ENCODE data around the gene EML1. TPM values are rescaled to one million over a fixed set of nuclear protein-coding genes. Genes with fewer than 3 reads are reported as not detected.

The EML1 gene, protein sequence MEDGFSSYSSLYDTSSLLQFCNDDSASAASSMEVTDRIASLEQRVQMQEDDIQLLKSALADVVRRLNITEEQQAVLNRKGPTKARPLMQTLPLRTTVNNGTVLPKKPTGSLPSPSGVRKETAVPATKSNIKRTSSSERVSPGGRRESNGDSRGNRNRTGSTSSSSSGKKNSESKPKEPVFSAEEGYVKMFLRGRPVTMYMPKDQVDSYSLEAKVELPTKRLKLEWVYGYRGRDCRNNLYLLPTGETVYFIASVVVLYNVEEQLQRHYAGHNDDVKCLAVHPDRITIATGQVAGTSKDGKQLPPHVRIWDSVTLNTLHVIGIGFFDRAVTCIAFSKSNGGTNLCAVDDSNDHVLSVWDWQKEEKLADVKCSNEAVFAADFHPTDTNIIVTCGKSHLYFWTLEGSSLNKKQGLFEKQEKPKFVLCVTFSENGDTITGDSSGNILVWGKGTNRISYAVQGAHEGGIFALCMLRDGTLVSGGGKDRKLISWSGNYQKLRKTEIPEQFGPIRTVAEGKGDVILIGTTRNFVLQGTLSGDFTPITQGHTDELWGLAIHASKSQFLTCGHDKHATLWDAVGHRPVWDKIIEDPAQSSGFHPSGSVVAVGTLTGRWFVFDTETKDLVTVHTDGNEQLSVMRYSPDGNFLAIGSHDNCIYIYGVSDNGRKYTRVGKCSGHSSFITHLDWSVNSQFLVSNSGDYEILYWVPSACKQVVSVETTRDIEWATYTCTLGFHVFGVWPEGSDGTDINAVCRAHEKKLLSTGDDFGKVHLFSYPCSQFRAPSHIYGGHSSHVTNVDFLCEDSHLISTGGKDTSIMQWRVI
- total RNA-seq, result 10 to 100 TPM in 2 of 7 donors, 1 to 10 TPM in 5; 4.6 to 15.5 (median 6.9) TPM
- 1 to 10 TPM; 1.8 to 2.2 (median 2.2) TPM for polyA plus RNA-seq
- long read RNA-seq, donor 1, result 0 reads
- long read RNA-seq, donor 2, partial matches to known transcripts, result 0 of 1 reads
- long read RNA-seq, donor 2, other reads (novel, unspliced or antisense), result 0 of 1 reads

DNA sequence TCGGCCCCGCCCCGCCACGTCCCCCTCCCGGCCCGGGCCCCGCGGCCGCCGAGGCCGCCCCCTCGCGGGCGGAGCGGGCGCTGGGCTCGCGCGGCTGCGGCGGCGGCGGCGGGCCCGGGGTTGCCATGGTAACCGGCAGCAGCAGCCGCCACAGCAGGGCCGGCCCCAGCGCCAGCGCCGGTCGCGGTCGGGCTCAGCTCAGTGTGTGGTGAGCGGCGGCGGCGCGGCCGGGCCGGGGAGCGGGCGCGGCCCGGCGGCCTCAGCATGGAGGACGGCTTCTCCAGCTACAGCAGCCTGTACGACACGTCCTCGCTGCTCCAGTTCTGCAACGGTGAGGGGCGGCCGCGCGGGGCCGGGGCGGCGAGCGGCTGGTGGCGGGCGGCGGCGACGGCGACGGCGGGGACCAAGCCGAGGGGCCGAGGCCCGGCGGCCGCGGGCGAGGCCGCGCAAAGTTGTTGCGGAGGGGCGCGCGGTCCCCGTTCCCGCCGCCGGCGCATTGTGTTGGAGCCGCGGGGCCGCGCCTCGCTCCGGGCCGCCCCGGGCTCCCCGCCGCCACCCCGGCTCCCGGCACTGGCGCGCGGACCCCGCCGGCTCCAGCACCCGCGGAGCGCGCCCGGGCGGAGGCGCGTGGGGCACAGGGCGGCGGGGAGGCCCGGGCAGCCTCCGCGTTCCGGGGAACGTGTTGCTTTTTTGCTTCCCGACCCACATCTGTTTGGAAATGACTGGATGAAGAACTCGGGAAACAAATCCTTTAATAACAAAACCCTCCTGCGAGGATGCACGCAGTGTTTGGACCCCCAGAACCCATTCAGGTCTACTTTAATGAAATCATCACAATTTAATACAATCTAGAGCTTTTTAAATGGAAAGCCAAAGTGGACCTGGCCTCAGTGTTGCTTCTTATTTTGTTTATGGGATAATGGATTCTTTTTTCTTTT, at the start of gene EML1:
Gene EML1 (plus strand): TSS at position 201 of the 938 bp plus-strand sequence. CDS start 64 bp downstream, at position 265.
- 0 to 1% (median 1%) methylated on average over 5 to 121 of the region's 121 CpGs for WGBS, 5 donors

DNA sequence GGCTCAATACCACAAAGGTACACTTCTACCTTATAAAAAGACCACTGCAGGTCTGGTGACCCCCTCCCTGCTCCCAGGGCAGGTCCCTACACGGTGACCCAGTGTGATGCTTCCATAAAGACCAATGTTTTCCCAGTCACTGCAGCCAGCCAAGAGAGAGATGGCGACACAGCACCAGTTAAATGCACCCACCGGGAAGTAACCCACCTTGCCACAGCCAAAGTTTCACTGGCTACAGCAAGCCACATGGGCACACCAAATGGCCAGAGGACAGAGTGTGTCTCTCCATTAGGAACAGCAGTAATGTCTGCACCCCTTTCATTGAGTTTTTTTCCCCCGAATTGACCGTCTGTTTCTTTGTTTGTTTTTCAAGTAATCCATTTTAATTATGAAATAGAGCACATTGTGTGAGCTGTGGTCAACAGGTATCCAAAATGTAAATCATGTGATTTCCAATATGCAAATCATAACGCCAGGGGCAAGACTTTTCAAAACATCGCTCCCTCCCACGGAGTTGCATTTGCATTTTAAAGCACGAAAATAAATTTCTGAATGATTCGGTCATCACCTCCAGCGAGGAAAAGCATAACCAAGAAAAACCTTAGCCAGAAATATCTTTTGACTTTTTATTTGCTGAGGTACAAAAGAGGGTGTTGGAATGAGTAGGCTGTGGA, 48.9 kb upstream of the EML1 start:
- Histone ChIP-seq H3K27me3 (replicated peaks in 1 of 7) (peaks cover 0 to 14% (median 0%) of the 10 kb centered on the region in 7 donors), H3K4me1 (peaks cover 5 to 35% (median 19%) of the 10 kb centered on the region in 6 donors), H3K4me3 (no peak overlapping the region), H3K27ac (no peak overlapping the region), H3K36me3 (no peaks in the 10 kb centered on the region), H3K9me3 (no peaks in the 10 kb centered on the region)
- intact Hi-C loops (cut with DNase I; ENCODE audit: low total_unique reads), result no loop called here
- TF ChIP-seq POLR2A (IDR thresholded peaks at IDR 0.05), result no peak
- TF ChIP-seq POLR2AphosphoS5 (IDR thresholded peaks at IDR 0.05), result no peak
- TF ChIP-seq, protein P1, sequence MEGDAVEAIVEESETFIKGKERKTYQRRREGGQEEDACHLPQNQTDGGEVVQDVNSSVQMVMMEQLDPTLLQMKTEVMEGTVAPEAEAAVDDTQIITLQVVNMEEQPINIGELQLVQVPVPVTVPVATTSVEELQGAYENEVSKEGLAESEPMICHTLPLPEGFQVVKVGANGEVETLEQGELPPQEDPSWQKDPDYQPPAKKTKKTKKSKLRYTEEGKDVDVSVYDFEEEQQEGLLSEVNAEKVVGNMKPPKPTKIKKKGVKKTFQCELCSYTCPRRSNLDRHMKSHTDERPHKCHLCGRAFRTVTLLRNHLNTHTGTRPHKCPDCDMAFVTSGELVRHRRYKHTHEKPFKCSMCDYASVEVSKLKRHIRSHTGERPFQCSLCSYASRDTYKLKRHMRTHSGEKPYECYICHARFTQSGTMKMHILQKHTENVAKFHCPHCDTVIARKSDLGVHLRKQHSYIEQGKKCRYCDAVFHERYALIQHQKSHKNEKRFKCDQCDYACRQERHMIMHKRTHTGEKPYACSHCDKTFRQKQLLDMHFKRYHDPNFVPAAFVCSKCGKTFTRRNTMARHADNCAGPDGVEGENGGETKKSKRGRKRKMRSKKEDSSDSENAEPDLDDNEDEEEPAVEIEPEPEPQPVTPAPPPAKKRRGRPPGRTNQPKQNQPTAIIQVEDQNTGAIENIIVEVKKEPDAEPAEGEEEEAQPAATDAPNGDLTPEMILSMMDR (IDR thresholded peaks at IDR 0.05 in 8 of 11, conservative IDR thresholded peaks at IDR 0.05 in 3 of 11), result no peak
- WGBS, 5 donors, result 73 to 88% (median 82%) methylated on average over 11 of the region's 11 CpGs
- DNase-seq, result no peak

More for the DNA sequence above, at the start of gene EML1:
- H3K4me1 ChIP-seq, result peaks cover 0 to 38% (median 17%) of the 10 kb centered on the region in 6 donors
- DNase-seq, result peak; percentile 91
- no peaks in the 10 kb centered on the region for H3K36me3 ChIP-seq
- H3K27ac ChIP-seq, result peak within 1 kb of the TSS in 7 of 8 donors; percentile 61 to 79 (median 74)
- intact Hi-C loops (cut with DNase I; ENCODE audit: low total_unique reads), result no loop called here
- peaks cover 0 to 63% (median 11%) of the 10 kb centered on the region in 7 donors for H3K27me3 ChIP-seq (replicated peaks in 1 of 7)
- TF ChIP-seq POLR2A (IDR thresholded peaks at IDR 0.05), result no peak
- peak in 1 of 3 donors; percentile 20 for TF ChIP-seq POLR2AphosphoS5 (IDR thresholded peaks at IDR 0.05)
- H3K4me3 ChIP-seq, result peak within 1 kb of the TSS; percentile 26 to 76 (median 39)
- no peaks in the 10 kb centered on the region for H3K9me3 ChIP-seq

DNA sequence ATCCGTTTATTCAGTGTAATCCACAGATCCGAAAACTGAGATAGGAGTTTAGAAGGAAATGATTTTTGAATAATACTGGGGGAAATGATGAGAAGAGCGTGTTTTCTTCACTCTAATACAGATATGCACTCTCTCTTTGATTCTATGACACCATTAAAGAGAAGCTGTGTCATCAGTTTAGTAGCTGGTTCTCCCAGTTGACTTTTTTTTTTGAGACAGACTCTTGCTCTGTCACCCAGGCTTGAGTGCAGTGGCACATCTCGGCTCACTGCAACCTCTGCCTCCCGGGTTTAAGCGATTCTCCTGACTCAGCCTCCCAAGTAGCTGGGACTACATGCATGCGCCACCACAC, 48.4 kb upstream of the EML1 start:
- Histone ChIP-seq H3K9me3 (no peaks in the 10 kb centered on the region), H3K36me3 (no peaks in the 10 kb centered on the region), H3K4me1 (peaks cover 5 to 35% (median 19%) of the 10 kb centered on the region in 6 donors), H3K27me3 (replicated peaks in 1 of 7) (peaks cover 0 to 14% (median 0%) of the 10 kb centered on the region in 7 donors), H3K27ac (peak overlapping the region in 1 of 8 donors; percentile 71), H3K4me3 (no peak overlapping the region)
- no peak for DNase-seq
- intact Hi-C loops (cut with DNase I; ENCODE audit: low total_unique reads), result no loop called here
- TF ChIP-seq, protein P1 (IDR thresholded peaks at IDR 0.05 in 8 of 11, conservative IDR thresholded peaks at IDR 0.05 in 3 of 11), result no peak
- WGBS, 5 donors, result 84 to 94% (median 87%) methylated on average over 7 of the region's 7 CpGs

Data from spleen (tissue), 13 donors.